ENCODE results near the gene PIGV.
"Not testable (repeated sequence)": the region's sequence is repeated elsewhere in the genome, so short reads cannot be mapped to it uniquely, and the experiment has no call there.

Gene PIGV

DNA sequence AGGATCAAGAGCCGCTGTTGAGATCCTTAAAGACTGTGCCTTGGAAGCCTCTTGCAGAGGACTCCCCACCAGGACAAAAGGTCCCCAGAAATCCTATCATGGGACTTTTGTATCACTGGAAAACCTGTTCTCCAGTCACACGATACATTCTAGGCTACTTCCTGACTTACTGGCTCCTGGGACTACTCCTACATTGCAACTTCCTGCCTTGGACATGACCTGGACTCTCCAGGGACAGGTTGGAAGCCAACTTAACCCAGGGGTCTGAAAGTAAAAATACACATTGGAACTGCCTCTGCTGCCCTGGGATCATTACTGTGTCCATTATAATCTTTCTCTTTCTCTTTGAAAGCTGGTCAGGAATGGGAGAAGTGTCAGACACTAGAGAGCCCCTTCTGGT, 9.9 kb downstream of the PIGV start:
- DNase-seq = no peak

DNA sequence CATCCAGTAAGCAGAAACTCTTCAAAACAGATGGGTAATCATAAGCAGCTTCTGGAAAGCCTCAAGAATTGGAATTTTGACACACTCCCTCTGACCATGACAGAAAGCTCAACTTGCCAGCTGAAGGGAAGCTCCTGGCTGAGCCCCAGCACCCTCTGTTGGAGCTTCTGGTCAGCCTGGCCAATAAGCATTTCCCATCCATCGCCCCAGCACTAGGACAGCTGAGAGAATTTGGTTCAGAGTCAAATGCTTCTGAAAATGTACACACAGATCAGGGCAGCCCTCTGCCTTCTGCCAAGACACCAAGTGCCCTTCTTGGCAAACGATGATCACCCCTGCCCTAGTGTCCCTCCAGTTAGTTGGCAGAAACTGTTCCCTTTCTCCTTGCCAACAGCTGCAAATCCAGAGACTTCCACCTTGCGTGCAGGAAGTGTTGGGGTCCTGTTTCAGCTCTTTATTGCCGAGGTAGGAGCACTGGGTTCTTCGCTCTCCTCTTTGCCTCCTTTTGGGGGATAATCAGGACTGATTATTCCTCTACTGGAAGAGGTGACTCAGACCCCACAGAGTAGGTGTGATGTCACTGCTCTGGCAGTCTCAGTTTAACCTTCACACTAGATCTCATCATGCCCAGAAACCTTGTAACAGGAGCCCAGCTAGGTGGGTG, 11.9 kb downstream of the PIGV start:
- DNase-seq = no peak

DNA sequence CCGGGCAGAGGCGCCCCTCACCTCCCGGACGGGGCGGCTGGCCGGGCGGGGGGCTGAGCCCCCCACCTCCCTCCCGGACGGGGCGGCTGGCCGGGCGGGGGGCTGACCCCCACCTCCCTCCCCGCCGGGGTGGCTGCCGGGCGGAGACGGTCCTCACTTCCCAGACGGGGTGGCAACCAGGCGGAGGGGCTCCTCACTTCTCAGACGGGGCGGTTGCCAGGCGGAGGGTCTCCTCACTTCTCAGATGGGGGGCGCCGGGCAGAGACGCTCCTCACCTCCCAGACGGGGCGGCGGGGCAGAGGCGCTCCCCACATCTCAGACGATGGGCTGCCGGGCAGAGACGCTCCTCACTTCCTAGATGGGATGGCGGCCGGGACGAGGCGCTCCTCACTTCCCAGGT, 16.2 kb downstream of the PIGV start:
- DNase-seq = not testable (repeated sequence)

DNA sequence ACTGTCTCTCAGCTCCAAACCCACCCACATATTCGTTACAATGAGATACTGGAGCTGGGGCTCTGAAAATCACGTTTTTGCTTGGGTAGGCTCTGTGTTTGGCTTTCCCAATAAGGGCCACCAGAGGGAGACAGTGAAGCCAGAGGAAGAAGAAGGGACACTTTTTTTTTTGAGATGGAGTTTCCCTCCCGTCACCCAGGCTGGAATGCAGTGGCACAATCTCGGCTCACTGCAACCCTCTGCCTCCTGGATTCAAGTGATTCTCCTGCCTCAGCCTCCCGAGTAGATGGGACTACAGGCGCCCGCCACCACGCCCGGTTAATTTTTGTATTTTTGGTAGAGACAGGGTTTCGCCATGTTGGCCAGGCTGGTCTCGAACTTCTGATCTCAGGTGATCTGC, 22.4 kb downstream of the PIGV start:
- DNase-seq = peak; percentile 92 to 94 (median 93)

DNA sequence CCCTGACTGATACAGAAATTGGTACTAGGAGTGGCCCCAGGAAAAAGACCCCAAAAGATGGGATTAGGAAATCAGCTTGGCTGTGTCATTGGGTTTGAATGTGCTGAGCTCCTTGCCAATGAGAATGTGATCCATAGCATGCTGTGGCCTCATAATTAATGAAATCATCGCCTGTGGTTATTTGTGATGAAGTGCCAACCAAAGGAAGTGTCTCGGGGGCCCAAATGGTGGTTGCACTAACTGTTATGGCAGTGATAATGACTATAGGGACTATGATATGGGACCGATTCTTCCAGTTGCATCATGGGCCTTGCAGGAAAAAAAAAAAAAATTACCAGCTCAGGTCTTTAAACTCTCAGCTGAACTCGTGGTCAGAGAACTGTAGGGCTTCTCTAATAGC, 23.3 kb downstream of the PIGV start:
- no peak for DNase-seq

DNA sequence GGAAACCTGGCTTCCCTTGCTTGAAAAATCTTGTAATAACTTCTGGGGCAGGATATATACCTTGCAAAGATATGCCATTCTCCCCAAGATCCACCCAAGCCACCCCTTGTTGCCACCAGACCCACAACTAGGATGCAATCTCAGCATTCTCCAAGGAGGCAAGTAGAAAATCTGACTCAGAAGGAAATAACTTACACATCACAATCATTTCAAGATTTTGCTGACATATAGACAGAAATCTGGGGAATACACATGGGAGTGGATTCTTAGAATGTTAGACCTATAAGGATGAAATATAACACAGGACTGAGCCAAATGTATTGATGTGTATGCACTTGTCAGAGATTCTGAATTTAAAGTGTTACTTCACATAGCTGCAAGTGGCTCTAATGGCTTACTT, 24.0 kb downstream of the PIGV start:
- peak in 2 of 3 donors; percentile 53 to 60 for DNase-seq

DNA sequence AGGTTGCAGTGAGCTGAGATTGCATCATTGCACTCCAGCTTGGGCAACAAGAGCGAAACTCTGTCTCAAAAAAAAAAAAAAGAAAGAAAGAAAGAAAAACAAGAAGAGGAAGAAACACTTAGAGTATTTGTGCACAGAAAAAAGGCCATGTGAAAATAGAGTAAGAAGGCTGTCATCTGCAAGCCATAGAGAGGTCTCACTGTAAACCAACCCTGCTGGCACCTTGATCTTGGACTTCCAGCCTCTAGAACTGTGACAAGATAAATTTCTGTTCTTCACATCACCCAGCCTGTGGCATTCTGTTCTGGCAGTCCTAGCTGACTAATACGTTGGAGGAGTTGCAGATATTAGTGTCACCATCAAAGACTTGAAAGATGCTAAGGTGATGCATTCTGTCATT, 26.6 kb downstream of the PIGV start:
- DNase-seq = no peak

DNA sequence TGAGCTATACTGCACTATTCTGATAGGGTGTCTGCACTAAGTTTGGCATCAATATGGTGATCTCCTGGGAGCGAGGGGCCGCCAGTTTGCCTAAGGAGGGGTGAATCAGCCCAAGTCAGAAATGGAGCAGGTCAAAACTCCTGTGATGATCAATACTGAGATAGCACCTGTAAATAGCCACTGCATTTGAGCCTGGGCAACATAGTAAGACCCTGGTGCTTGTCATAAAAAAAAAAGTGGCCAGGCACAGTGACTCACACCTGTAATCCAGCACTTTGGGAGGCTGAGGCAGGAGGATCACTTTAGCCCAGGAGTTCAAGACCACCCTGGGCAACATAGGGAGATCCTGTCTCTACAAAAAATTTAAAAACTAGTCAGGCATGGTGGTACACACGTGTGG, 27.1 kb downstream of the PIGV start:
- no peak for DNase-seq

DNA sequence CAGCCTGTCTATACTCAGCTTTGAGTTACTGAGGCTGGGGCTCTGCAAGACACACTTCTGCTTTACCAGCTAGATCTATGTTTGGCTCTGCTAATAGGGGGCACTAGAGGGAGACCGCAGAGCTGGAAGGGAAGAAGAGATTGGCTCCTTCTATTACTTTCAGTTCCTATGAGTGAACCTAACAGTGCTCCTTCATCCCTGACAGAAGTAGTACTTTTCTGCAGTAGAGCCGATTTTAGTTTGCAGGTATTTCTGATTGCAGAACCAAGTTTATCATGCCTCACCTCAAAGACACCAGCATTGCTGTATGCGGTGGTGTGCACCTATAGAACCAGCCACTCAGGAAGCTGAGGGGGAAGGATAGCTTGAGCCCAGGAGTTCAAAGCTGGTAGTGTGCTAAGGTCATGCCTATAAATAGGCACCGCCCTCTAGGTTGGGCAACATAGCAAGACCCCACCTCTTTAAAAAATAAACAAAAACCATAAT, 33.1 kb downstream of the PIGV start:
- DNase-seq = peak; percentile 79 to 82 (median 80)

DNA sequence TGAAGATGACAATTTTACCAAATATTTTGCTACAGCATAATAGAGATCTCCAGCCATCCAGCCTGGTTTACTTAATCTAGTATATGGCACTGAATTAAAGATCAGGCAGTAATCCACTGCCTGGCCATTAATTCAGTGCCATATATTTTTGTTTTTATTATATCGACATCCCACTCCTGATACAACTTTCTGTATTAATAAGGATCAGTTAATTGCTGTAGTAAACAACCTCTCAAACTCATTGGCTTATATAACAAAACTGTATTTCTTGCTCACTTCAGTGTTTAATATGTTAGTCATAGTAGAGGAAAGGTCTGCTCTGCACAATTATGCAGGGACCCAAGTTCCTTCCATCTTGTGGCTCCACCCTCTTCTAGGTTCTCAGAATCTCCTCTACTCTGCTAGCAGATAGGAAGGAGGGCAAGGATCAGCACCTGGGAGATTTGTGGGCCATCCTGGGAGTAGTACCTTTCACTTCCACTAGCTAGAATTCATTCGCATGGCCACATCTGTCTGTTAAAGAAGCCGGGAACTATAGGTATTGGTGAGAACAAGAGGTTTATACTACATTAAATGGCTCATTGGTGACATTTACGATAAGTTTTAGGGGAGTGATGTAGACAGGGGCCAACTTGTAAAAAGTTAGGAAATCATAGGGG, 35.1 kb downstream of the PIGV start:
- no peak for DNase-seq

DNA sequence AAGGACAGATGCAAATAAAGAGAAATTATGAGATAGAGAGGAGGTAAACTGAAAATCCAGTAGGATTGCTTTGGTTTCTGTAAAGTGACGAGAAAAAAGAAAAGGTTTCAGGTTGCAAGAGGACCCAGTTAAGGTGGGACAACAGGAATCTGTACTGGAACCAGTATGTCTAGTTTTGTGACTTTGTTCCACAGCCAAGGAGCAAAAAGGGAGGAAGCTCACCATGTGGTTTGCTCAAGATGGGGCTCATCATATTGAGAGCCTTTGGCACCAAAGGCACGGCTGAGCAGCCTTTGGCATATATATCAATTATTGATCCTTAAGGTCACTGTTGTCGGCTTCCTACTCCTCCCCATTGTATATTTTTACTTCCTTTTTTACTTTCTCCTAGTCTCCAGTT, 37.0 kb downstream of the PIGV start:
- no peak for DNase-seq

DNA sequence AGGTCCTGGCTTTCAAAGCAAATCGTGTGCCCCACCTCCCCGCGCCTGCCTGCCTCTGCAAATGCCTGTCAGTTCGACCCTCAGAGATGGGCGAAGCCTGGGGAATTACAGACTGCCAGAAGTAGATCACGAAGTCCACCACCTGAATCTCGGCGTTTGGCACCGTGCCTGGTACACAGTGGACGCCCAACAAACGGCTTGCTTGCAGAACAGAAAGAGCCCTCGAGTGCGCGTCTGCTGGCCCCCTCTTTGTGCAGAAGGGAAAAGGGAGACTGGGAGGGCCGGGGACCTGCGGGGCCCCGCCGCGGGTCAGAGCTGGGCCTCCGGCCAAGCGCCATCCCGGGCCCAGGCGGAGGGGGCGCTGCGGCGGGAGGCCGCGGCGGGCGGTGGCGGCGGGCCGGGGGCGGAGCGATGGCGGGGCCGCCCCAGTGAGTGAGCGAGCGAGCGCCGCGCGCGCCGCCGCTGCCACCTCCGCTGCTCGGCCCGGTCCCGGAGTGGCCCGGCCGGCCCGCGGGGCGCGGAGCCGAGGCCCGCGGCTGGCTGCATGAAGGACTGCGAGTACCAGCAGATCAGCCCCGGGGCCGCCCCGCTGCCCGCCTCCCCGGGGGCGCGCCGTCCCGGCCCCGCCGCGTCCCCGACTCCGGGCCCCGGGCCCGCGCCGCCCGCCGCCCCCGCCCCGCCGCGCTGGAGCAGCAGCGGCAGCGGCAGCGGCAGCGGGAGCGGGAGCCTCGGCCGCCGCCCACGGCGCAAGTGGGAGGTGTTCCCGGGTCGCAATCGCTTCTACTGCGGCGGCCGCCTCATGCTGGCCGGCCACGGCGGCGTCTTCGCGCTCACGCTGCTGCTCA, 38.7 kb downstream of the PIGV start, which contains the start of gene ZDHHC18:
TSS of gene ZDHHC18 (plus strand) at position 428 of the 845 bp plus-strand sequence. CDS start at position 545, 117 bp downstream.
- DNase-seq = peak; percentile 72 to 95 (median 88)

DNA sequence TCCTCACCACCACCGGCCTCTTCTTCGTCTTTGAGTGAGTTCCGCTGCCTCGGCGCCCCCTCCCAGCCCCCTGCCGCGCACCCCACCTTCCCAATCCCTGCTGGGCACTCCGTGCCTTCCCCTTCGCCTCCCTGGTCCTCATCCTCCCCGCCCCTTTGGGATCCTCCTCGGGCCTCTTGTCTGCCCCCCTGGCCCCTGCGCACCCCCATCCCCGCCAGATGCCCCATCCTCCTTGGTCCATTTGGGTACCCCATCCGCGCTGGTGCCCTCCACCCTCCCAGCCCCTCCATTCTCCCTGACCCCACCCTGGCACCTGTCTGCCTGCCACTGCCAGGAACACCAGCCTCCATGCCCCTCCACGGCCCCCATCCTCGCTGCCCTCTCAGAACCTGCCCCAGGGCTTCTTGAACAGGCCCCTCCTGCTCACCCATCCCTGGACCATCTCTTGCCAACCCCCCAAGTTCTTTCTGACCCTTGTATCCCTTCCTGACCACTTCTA, 39.4 kb downstream of the PIGV start:
- no peak for DNase-seq

DNA sequence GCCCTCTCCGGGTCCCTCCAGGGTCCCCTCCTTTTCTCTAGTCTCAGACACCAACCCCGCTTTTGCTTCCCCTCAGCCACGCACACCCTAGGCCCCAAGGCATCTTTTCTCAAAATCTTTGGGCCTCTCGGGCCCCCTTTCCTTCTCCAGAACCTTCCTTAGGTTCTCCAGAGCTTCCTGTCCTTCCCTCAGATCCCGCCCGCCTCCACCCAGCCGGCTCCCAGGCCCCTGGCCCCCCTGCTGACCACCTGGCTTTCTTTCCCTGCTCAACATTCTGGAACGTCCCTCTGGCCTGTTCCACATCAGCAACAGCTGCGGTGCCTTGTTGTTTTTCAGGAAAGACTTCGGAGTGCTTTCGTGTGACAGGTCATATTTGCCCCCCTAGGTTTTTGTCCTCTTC, 39.9 kb downstream of the PIGV start:
- no peak for DNase-seq

DNA sequence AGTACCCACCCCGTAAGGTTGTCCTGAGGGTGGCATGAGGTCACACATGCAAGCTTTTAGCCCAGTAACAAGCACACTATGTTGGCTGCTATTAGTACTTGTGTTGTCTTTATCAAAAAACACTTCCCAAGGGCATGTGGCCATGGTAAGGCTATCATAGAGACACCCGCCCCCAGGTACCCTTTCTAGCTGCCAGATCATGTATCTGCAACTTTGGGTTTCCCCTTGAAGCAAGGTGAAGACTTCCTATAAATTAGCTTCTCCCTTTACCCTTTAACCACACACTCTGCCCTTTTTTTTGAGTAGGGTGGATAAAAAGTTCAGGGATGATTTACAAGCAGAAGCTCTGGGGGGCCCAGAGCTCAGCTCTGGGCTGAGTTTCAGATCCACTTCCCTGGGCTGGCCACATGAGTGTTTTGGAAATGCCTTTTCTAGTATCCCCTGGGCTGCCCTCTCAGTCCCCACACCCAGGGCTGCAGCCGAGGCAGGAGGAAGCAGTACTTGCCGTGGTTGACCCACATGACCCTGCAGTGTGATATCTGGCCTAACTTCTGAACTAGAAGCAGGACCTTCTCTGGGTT, 40.8 kb downstream of the PIGV start:
- DNase-seq = peak; percentile 75 to 81 (median 77)

DNA sequence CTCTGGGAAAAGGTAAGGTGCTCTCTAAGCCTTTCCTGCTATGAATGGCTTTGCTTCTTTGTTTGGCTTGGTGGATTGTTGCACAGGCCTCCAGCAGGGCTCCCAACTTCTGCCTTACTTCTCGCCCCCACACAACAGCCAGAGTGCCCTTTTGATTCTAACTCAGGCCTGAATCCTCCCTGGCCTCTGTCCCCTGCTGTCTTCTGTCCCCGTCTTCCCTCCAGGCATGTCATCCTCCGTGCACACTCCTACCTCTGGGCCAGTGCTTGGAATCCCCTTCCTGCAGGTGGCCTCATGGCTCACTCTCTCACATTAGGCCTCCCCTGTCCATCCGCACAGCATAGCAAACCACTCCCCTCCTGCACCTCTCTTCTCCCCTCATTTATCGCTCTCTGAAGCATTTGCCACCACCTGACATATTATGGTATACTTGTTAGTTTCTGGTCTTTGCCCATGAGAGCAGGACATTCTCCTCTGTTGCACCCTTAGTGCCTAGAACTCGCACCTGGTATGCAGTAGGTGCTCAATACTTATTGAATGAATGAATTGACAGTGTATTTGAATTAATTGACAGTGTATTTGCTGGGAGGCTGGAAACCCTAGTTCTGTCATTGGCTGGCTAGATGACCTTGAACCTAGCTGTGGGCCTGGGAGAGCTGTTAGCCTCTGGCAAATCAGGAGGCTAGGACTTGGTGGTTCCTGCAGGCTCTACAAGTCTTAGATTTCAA, 41.6 kb downstream of the PIGV start:
- peak in 1 of 3 donors; percentile 25 for DNase-seq

DNA sequence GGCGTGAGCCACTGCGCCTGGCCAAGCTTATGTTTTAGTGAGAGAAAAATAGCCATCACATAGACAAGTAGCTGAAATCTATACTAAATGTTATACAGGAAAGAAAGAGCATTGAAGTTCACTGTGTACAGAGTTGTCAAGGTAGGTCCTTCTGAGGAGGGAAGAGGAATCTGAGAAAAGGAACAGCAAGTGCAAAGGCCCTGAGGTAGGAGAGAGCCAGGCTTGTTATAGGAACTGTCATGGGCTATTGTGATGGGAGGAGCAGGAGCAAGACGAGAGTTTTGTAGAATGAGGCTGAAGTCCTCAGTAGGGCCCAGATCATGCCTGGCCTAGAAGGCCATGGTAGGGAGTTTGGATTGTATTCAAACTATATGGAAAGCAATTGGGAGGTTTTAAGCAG, 43.3 kb downstream of the PIGV start:
- no peak for DNase-seq

DNA sequence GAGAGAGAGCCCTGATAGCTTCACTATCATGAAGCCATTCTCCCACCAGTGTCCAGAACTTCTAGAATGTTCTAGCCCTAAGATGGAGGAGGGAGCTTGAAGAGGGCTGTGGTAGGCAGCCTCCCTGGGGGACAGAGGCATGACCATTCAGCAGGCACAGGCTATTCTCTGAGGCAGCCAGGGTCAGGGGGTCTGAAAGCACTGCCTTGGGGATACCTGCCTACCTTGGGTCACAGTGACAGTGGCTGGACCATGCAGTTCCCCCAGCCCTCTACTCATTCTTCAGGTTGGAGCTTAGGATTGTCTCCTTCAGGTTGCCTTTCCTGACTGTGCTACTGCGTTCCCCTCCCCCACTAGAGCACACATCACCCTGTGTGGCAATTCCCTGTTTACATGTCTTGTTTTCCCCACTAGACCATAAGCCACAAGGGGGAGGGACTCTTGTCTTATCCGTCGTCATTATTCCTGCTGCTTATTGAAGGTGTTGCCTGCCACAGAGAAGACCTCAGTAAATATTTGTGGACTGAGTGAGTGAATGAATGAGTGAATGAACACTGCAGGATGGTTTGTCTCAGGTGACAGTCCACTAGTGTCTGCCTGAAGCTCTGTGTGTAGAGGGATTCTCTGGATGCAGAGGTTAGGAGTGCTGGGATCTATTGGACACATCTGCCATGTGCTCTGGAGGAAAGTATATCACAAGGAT, 43.9 kb downstream of the PIGV start:
- peak; percentile 53 to 62 (median 59) for DNase-seq

DNA sequence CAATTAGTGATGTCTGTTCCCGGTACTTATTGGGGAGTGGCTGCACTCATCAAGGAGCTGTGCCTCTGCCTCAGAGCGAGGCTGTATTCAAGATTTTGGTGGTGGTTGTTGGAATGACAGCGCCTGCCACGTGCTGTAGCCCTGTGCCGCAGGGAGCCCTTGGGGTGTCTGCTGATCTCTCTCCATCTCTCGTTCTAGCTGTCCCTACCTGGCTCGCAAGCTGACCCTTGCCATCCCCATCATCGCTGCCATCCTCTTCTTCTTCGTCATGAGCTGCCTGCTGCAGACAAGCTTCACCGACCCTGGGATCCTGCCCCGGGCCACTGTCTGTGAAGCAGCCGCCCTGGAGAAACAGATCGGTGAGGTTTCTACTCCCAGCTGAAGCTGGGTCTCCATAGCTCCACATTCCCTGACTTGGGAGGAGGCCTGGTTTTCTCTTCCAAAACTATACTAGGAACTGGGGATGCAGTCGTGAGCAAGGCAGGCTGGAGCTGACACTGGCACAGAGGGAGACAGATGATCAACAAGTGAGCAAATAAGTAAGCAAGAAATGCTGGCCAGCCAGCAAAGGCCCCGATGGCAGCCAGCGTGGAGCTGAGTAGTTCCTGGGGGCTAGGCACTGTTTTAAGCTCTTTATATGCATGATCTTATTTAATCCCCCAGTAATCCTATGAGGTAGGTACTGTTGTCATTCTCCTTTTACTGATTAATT, 44.7 kb downstream of the PIGV start:
- DNase-seq = no peak

DNA sequence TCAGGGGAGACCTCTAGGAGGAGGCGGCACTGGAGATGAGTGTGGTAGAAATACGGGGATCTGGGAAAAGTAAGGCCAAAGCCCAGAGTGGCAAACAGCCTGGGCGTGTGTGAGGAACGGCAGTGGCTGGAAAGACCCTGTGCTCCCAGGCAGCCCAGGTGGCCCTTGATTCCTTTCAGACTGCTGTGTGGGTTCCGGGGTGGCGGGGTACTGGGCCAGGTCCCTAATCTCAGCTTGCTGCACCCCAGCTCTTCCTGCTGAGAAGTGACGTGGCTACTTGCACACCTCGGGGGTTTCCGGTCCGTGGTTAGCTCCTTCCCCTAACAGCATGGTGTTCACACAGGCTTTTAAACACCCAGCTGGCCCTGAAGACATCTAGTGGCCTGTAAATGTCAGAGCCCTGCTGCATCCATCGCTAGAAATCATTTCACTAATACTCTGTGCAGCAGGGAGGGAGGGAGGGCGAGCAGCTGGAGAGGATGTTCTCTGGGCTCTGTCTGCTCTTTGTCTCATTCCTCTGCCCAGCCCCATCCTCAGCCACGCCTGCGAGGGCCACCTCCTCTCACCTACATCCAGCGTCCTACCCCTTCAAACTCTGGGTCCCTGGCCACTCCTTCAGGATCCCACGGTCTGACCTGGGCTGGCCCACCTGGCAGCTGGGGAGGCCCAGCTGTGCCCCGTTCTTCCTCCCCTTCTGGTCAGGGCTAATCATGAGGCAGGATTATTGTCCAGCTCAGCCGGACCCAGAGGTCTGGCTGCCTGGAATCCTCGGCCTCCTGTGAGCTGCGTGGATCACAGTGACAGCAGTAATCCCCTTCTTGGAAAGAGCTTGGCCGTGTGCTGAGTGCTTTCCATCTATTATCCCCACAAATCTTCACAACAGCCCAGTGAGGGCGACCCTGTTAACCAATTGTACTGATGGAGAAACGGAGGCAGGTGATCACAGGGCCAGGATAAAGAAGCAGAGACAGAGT, 46.0 kb downstream of the PIGV start:
- DNase-seq = peak; percentile 38 to 56 (median 52)

All from suppressor macrophage treated with lipopolysaccharide for 1 hour (primary cell).